CD4-positive, alpha-beta T cell treated with Interleukin-6 at 100 ng/mL for 8 hours (primary cell): ENCODE results near the gene SLC27A4.

Experiments
- DNase-seq: peaks from one replicate; pipeline ENCODE4 v3.0.0-alpha.2; 2020; ENCODE audit warnings: mixed read lengths, low spot score

SLC27A4 gene

GRCh38 chr9:128365525-128365924 lies 25.2 kb downstream of the SLC27A4 start:
- DNase-seq: no peak

- no peak for DNase-seq
These were observed 28.8 kb downstream of the SLC27A4 start for GRCh38 chr9:128369024-128369706.

- no peak for DNase-seq
These were observed 30.0 kb downstream of the SLC27A4 start for GRCh38 chr9:128370367-128370751.

GRCh38 chr9:128370752-128371629 lies 30.7 kb downstream of the SLC27A4 start, which contains the start of gene URM1:
Gene URM1 (plus strand): TSS chr9:128371374. CDS start chr9:128371381, 7 bp downstream.
- peak; percentile 95 for DNase-seq

- DNase-seq: no peak
These were observed 31.3 kb downstream of the SLC27A4 start for GRCh38 chr9:128371630-128372117.

- no peak for DNase-seq
These were observed 31.9 kb downstream of the SLC27A4 start for GRCh38 chr9:128372188-128372641.

GRCh38 chr9:128372784-128373183 lies 32.5 kb downstream of the SLC27A4 start:
- no peak for DNase-seq

- DNase-seq: no peak
These were observed 33.9 kb downstream of the SLC27A4 start for GRCh38 chr9:128374221-128374675.

GRCh38 chr9:128375865-128376264 lies 35.5 kb downstream of the SLC27A4 start:
- DNase-seq: no peak

GRCh38 chr9:128382261-128382660 lies 41.9 kb downstream of the SLC27A4 start:
- no peak for DNase-seq

- no peak for DNase-seq
These were observed 42.9 kb downstream of the SLC27A4 start for GRCh38 chr9:128383007-128383753.

- DNase-seq: no peak
These were observed 43.5 kb downstream of the SLC27A4 start for GRCh38 chr9:128383791-128384190.

- no peak for DNase-seq
These were observed 44.6 kb downstream of the SLC27A4 start for GRCh38 chr9:128384801-128385495.

GRCh38 chr9:128385496-128386460 lies 45.5 kb downstream of the SLC27A4 start:
- DNase-seq: no peak

GRCh38 chr9:128388150-128388549 lies 47.8 kb downstream of the SLC27A4 start:
- no peak for DNase-seq

- DNase-seq: no peak
These were observed 49.2 kb downstream of the SLC27A4 start for GRCh38 chr9:128389395-128390149.

- no peak for DNase-seq
These were observed 50.0 kb downstream of the SLC27A4 start for GRCh38 chr9:128390150-128390812.

GRCh38 chr9:128390813-128391711 lies 50.7 kb downstream of the SLC27A4 start:
- no peak for DNase-seq
